Right atrium auricular region (tissue), 2 donors: Measurements from ENCODE around the gene TPSAB1. TPM values are rescaled to one million over a fixed set of nuclear protein-coding genes. Genes with fewer than 3 reads are reported as not detected.
"Not testable (repeated sequence)": the region's sequence is repeated elsewhere in the genome, so short reads cannot be mapped to it uniquely, and the experiment has no call there.

Experiments
- DNase-seq: peaks from one replicate; pipeline ENCODE4 v3.0.0-alpha.2; 2019; ENCODE audit warnings: low spot score
- H3K27ac ChIP-seq, 2 donors: fragments of 200-600 bp; sonication (generic); 1 replicate in 1 of 2; 2 replicates in 1 of 2; pipeline ENCODE4 v1.5.1; 2016 to 2019
- H3K27me3 ChIP-seq, 2 donors: fragments of 200-600 bp; sonication (generic); one replicate each; pipeline versions ENCODE4 v1.5.1 to v1.6.0; 2017 to 2019
- H3K36me3 ChIP-seq: fragments of 200-600 bp; sonication (generic); one replicate; pipeline ENCODE4 v1.5.1; 2016
- H3K4me1 ChIP-seq, 2 donors: fragments of 200-600 bp; sonication (generic); one replicate each; pipeline versions ENCODE4 v1.5.1 to v1.6.0; 2017 to 2019
- H3K4me3 ChIP-seq, 2 donors: fragments of 200-600 bp; sonication (generic); 1 replicate in 1 of 2; 2 replicates in 1 of 2; pipeline ENCODE4 v1.5.1; 2017 to 2019; ENCODE audit warnings: mild to moderate bottlenecking in 1 of 2, moderate library complexity in 1 of 2
- H3K9me3 ChIP-seq, 2 donors: fragments of 200-600 bp; sonication (generic); one replicate each; pipeline ENCODE4 v1.5.1; 2019
- total RNA-seq, 2 donors: library from RNA; depleted of rRNA; stranded (reverse); fragments of >200 nt; gene quantifications; one replicate each; pipeline ENCODE4 v1.1.0, GENCODE V29; 2016
- TF ChIP-seq, protein P1 (sequence below), 2 donors: fragments of 200-600 bp; sonication (generic); IDR thresholded peaks; one replicate each; pipeline ENCODE4 v1.5.1; 2019; ENCODE audit warnings: antibody characterized with exemption in 2 of 2

The TPSAB1 gene
- total RNA-seq, 2 donors from 2014 or later = 2.6 to 8.9 TPM

DNA sequence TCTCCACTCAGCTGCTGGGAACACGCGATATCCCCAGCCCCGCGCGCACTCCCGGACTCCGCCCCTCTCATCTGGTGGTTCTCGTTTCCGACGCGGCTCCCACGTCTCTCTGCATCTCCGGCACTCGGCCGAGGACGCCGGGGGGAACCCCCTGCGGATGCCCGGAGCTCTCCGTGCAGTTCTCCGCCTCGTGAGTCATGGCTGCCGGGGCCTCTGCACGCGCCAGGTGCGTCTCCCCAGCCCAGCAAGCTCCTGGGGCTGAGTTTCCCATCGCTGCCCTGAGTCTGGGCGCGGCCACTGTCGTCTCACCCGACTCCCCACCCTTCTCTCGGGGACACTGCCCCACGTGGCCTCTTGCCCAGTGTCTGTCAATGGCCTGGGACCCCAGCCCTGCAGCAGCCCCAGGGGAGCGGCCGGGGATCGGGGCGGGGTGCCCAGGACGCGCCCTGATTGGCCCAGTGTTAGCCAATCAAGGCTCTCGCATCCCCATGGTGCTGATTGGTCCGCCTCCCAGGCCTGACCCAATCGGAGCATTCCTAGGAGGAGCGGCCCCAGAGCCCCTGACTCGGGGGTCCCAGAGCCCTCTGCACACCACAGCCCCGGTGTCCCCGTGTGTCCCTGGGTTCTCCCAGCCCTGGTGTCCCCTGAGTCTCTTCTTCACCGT is 13.3 kb downstream of the TPSAB1 start:
- not testable (repeated sequence) for H3K36me3 ChIP-seq, H3K9me3 ChIP-seq, DNase-seq, H3K4me3 ChIP-seq, H3K27ac ChIP-seq, H3K4me1 ChIP-seq, H3K27me3 ChIP-seq

DNA sequence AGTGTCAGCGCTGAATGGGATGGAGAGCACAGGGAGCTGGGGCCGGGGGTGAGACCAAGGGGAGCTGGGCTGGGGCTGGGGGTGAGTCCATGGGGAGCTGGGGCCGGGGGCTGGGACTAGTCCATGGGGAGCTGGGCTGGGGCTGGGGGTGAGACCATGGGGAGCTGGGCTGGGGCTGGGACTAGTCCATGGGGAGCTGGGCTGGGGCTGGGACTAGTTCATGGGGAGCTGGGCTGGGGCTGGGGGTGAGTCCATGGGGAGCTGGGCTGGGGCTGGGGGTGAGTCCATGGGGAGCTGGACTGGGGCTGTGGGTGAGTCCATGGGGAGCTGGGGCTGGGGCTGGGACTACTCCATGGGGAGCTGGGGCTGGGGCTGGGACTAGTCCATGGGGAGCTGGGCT is 14.3 kb downstream of the TPSAB1 start:
- H3K27me3 ChIP-seq, H3K36me3 ChIP-seq, H3K9me3 ChIP-seq, H3K27ac ChIP-seq, DNase-seq, H3K4me3 ChIP-seq, H3K4me1 ChIP-seq: not testable (repeated sequence)

DNA sequence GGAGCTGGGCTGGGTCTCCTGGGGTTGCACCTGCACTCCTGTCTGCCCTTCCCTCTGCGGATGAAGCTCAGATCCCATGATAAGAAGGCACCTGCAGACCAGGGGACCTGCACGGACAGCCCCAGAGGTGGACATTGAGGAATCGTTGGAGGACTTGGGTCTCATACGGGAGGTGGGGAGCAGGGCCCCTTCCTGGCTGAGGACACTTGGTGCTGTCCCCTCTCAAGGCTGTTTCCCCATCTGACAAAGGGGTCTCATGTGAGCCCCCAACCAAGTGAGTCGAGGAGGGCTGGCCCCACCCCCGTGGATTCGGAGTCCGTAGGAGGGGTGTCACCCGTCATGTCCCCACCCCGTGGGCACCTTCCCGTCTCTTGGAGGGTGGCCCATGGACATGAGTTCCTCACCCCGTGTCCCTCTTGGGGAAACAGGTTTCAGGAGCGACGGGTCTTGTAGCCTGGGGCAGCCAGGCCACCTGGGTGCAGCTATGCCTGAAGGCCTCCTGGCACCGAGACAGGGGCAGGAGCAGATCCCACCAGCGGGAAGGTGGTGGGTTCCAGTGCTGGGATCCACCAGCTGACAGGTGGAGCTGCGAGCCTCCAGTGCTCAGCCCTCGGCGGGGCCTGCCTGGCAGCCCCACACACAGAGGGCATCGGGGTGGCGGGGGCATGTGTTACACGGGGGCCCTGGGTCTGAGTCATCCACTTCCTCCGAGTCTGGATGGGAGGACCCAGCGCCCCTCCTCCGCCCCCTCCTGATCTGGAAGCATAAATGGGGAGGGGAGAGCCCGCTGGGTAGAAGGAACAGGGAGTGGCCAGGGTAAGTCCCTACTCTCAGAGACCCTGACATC is 15.0 kb downstream of the TPSAB1 start, which contains the start of gene TPSD1:
Gene TPSD1 (plus strand): TSS at position 794 of the 847 bp plus-strand sequence. CDS start 212 bp downstream, outside the sequence.
- H3K36me3 ChIP-seq, H3K27ac ChIP-seq, H3K4me3 ChIP-seq, H3K27me3 ChIP-seq, H3K4me1 ChIP-seq, DNase-seq, H3K9me3 ChIP-seq: not testable (repeated sequence)

DNA sequence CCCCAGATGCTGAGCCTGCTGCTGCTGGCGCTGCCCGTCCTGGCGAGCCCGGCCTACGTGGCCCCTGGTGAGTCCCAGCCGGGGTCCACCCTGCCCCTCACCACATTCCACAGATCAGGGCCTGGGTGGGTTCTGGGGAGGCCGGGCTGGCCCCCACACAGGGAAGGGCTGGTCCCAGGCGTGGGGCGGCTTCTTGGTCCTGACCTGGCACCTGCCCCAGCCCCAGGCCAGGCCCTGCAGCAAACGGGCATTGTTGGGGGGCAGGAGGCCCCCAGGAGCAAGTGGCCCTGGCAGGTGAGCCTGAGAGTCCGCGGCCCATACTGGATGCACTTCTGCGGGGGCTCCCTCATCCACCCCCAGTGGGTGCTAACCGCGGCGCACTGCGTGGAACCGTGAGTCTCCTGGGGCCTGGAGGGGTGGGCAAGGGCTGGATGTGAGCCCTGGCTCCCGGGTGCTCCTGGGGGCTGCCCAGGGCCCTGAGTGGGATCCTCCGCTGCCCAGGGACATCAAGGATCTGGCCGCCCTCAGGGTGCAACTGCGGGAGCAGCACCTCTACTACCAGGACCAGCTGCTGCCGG is 15.9 kb downstream of the TPSAB1 start:
- not testable (repeated sequence) for H3K27ac ChIP-seq, DNase-seq, H3K4me3 ChIP-seq, H3K9me3 ChIP-seq, H3K36me3 ChIP-seq, H3K27me3 ChIP-seq, H3K4me1 ChIP-seq

DNA sequence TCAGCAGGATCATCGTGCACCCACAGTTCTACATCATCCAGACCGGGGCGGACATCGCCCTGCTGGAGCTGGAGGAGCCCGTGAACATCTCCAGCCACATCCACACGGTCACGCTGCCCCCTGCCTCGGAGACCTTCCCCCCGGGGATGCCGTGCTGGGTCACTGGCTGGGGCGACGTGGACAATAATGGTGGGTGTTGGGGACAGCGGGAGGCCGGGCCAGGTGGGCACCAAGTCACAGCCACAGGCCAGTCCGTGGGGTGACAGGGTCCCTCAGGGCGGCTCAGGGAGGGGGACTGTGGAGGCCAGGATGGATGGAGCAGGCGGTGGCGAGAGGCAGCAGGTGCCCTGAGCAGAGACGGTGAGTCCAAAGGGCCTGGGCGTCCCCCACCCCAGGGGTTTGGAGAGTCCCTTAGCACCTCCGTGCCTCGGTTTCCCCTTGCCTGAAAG is 16.4 kb downstream of the TPSAB1 start:
- Histone ChIP-seq H3K4me3 (no peak overlapping the region), H3K9me3 (no peaks in the 10 kb centered on the region), H3K27me3 (peaks cover 8 to 9% of the 10 kb centered on the region in 2 donors), H3K27ac (no peak overlapping the region), H3K4me1 (no peaks in the 10 kb centered on the region), H3K36me3 (no peaks in the 10 kb centered on the region)
- TF ChIP-seq, protein P1, sequence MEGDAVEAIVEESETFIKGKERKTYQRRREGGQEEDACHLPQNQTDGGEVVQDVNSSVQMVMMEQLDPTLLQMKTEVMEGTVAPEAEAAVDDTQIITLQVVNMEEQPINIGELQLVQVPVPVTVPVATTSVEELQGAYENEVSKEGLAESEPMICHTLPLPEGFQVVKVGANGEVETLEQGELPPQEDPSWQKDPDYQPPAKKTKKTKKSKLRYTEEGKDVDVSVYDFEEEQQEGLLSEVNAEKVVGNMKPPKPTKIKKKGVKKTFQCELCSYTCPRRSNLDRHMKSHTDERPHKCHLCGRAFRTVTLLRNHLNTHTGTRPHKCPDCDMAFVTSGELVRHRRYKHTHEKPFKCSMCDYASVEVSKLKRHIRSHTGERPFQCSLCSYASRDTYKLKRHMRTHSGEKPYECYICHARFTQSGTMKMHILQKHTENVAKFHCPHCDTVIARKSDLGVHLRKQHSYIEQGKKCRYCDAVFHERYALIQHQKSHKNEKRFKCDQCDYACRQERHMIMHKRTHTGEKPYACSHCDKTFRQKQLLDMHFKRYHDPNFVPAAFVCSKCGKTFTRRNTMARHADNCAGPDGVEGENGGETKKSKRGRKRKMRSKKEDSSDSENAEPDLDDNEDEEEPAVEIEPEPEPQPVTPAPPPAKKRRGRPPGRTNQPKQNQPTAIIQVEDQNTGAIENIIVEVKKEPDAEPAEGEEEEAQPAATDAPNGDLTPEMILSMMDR (IDR thresholded peaks at IDR 0.05) = no peak
- no peak for DNase-seq

DNA sequence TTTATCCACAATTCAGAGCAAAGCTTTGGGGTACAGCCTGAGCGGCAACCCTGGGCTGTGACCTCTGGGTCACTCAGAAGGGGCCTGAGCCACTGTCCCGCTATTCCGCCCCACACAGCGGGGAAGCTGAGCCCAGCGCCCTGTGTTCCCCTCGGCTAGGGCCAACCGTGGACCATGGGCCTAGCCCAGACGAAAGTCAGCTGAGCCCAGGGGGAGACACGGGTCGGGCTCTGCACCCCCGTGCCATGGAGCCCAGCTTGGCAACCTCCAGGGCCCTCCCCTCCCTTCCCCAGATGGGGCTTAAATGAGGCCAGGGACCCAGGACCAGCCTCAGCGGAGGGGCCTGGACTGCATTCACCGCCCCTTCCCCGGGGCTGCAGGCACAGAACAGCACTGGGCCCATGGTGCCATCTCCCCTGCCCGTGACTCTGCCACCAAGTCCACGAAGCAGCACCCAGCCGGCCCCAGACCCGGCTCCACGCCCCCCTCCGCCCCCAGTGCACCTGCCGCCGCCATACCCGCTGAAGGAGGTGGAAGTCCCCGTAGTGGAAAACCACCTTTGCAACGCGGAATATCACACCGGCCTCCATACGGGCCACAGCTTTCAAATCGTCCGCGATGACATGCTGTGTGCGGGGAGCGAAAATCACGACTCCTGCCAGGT is 17.2 kb downstream of the TPSAB1 start:
- no peak for DNase-seq
- TF ChIP-seq, protein P1 (IDR thresholded peaks at IDR 0.05) = no peak
- no peaks in the 10 kb centered on the region for H3K4me1 ChIP-seq
- no peaks in the 10 kb centered on the region for H3K9me3 ChIP-seq
- peaks cover 8 to 9% of the 10 kb centered on the region in 2 donors for H3K27me3 ChIP-seq
- H3K36me3 ChIP-seq = no peaks in the 10 kb centered on the region
- no peak overlapping the region for H3K27ac ChIP-seq
- no peak overlapping the region for H3K4me3 ChIP-seq

DNA sequence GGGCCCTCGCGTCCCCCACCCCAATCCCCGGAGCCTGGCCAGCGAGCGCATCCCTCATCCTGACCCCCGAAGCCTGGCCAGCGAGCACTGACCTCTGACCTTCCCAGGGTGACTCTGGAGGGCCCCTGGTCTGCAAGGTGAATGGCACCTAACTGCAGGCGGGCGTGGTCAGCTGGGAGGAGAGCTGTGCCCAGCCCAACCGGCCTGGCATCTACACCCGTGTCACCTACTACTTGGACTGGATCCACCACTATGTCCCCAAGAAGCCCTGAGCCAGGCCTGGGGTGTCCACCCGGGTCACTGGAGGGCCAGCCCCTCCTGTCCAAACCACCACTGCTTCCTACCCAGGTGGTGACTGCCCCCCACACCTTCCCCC is 17.7 kb downstream of the TPSAB1 start:
- Histone ChIP-seq H3K9me3 (no peaks in the 10 kb centered on the region), H3K27ac (no peak overlapping the region), H3K27me3 (peaks cover 8 to 9% of the 10 kb centered on the region in 2 donors), H3K36me3 (no peaks in the 10 kb centered on the region), H3K4me3 (no peak overlapping the region), H3K4me1 (no peaks in the 10 kb centered on the region)
- TF ChIP-seq, protein P1 (IDR thresholded peaks at IDR 0.05) = no peak
- DNase-seq = no peak
